Endothelial cell of umbilical vein (primary cell): ENCODE results near the gene C5orf58. TPM values are rescaled to one million over a fixed set of nuclear protein-coding genes. Genes with fewer than 3 reads are reported as not detected.

ENCODE experiments used
- BruUV-seq: library from RNA; stranded (reverse); fragments of 400-500 nt; replicated peaks from 2 replicates; lab custom pipeline; 2021; lab: Mats Ljungman, UMichigan
- CTCF ChIA-PET: fragments of 300-600, 350-600 bp; sonication (Branson Sonifier 250); formaldehyde crosslinking; loops from one replicate; lab custom pipeline; 2021; ENCODE audit warnings: antibody characterized with exemption, inconsistent platforms; lab: Charles Lee
- POLR2A ChIA-PET: fragments of 300-600, 350-600 bp; sonication (Branson Sonifier 250); formaldehyde crosslinking; loops from one replicate; lab custom pipeline; 2021; ENCODE audit warnings: antibody characterized with exemption, inconsistent platforms; lab: Charles Lee
- DNase-seq: peaks from one replicate; pipeline ENCODE4 v3.0.0-alpha.2; 2011; ENCODE audit warnings: low read depth, low spot score
- FAIRE-seq: peaks from 2 replicates; lab custom pipeline; 2011; peaks lifted over from hg19 to GRCh38; lab: Jason Lieb, UNC
- H2AFZ ChIP-seq: 2 replicates; pipeline ENCODE4 v1.6.0; 2012; ENCODE audit warnings: low read depth, low read length, control low read depth, inconsistent platforms
- H3K27ac ChIP-seq: 2 replicates; pipeline ENCODE4 v1.5.1; 2011; ENCODE audit warnings: low read depth, mild to moderate bottlenecking, control low read depth, low read length, moderate library complexity; ENCODE audit not compliant: insufficient read depth
- H3K27me3 ChIP-seq, 2 experiments: 2 replicates each; pipeline versions ENCODE4 v1.6.0 to v1.6.1; 2011; ENCODE audit warnings: low read length in 2 of 2, mixed read lengths in 1 of 2; ENCODE audit not compliant: control insufficient read depth in 2 of 2, insufficient read depth in 2 of 2
- H3K36me3 ChIP-seq, 2 experiments: 2 replicates in 1 of 2; 3 replicates in 1 of 2; pipeline ENCODE4 v1.5.1; 2011; ENCODE audit warnings: low read length in 2 of 2, mild to moderate bottlenecking in 1 of 2, moderate library complexity in 1 of 2; ENCODE audit not compliant: control insufficient read depth in 2 of 2, insufficient read depth in 2 of 2; ENCODE audit errors: extremely low read depth in 1 of 2
- H3K4me1 ChIP-seq: 3 replicates; pipeline ENCODE4 v1.5.1; 2011; ENCODE audit warnings: mild to moderate bottlenecking, low read length; ENCODE audit not compliant: control insufficient read depth, insufficient read depth; ENCODE audit errors: extremely low read depth
- H3K4me2 ChIP-seq: 2 replicates; pipeline ENCODE4 v1.6.1; 2011; ENCODE audit warnings: low read length, control low read depth, mixed read lengths; ENCODE audit not compliant: insufficient read depth
- H3K4me3 ChIP-seq, 3 experiments: fragments of 200-600 bp in 1 of 3; sonication (generic), shearing (Covaris generic) in 1 of 3; replicated peaks in 1 of 3; 2 replicates each; pipeline ENCODE4 v1.5.1; 2011 to 2016; ENCODE audit warnings: control low read depth in 3 of 3, low read length in 3 of 3, mild to moderate bottlenecking in 2 of 3, inconsistent platforms in 1 of 3, low read depth in 1 of 3, moderate library complexity in 1 of 3; ENCODE audit not compliant: insufficient read depth in 1 of 3
- H3K79me2 ChIP-seq: 2 replicates; pipeline ENCODE4 v1.6.0; 2012; ENCODE audit warnings: low read length, inconsistent platforms; ENCODE audit not compliant: control insufficient read depth, insufficient read depth
- H3K9ac ChIP-seq: replicated peaks from 2 replicates; pipeline ENCODE3; 2011; ENCODE audit warnings: low read length, control low read depth; ENCODE audit not compliant: insufficient read depth; ENCODE audit errors: extremely low read depth
- H3K9me1 ChIP-seq: replicated peaks from 3 replicates; pipeline ENCODE4 v1.6.0; 2011; ENCODE audit warnings: mild to moderate bottlenecking, low read length; ENCODE audit not compliant: control insufficient read depth, insufficient read depth; ENCODE audit errors: extremely low read depth
- H3K9me3 ChIP-seq: replicated peaks from 2 replicates; pipeline ENCODE4 v1.5.1; 2012; ENCODE audit warnings: low read length, inconsistent platforms; ENCODE audit not compliant: control insufficient read depth, insufficient read depth
- H4K20me1 ChIP-seq: replicated peaks from 2 replicates; pipeline ENCODE3; 2011; ENCODE audit warnings: mild to moderate bottlenecking, low read length; ENCODE audit not compliant: control insufficient read depth, insufficient read depth; ENCODE audit errors: extremely low read depth
- CTCF ChIP-seq, 2 donors: IDR thresholded peaks; 1 replicate in 1 of 2; 2 replicates in 1 of 2; pipeline ENCODE4 v1.5.1; 2011; ENCODE audit warnings: low read length in 2 of 2, mild to moderate bottlenecking in 2 of 2, moderate library complexity in 2 of 2, control low read depth in 1 of 2, inconsistent platforms in 1 of 2, low read depth in 1 of 2; ENCODE audit not compliant: insufficient read depth in 1 of 2; ENCODE audit errors: extremely low read depth in 1 of 2
- EZH2 ChIP-seq: IDR thresholded peaks from 2 replicates; pipeline ENCODE4 v1.6.1; 2012; ENCODE audit warnings: borderline replicate concordance, low read depth, mild to moderate bottlenecking, moderate library complexity, low read length, inconsistent platforms; ENCODE audit not compliant: severe bottlenecking
- FOS ChIP-seq: IDR thresholded peaks from 2 replicates; pipeline ENCODE4 v1.6.1; 2011; ENCODE audit warnings: mild to moderate bottlenecking, low read length, moderate library complexity, borderline replicate concordance; ENCODE audit not compliant: insufficient read depth
- GATA2 ChIP-seq: IDR thresholded peaks from 2 replicates; pipeline ENCODE4 v1.7.0; 2011; ENCODE audit warnings: low read depth, mild to moderate bottlenecking, moderate library complexity, mixed read lengths, low read length; ENCODE audit not compliant: insufficient read length, insufficient read depth
- JUN ChIP-seq: IDR thresholded peaks from 2 replicates; pipeline ENCODE4 v1.6.1; 2011; ENCODE audit warnings: borderline replicate concordance, low read depth; ENCODE audit not compliant: insufficient read length, insufficient read depth
- MAX ChIP-seq: IDR thresholded peaks from 2 replicates; pipeline ENCODE4 v1.6.1; 2011; ENCODE audit not compliant: insufficient read depth, insufficient read length
- MYC ChIP-seq: IDR thresholded peaks from one replicate; pipeline ENCODE4 v1.6.1; 2011; ENCODE audit warnings: mild to moderate bottlenecking, low read depth, low read length
- POLR2A ChIP-seq: IDR thresholded peaks from 2 replicates; pipeline ENCODE4 v1.6.1; 2012; ENCODE audit warnings: low read depth, mild to moderate bottlenecking, control low read depth, low read length
- POLR2AphosphoS5 ChIP-seq: IDR thresholded peaks from 2 replicates; pipeline ENCODE4 v1.6.1; 2012; ENCODE audit warnings: low read depth, mild to moderate bottlenecking, control low read depth, low read length, moderate library complexity; ENCODE audit not compliant: insufficient read depth
- dilution Hi-C: fragments of 300-500 bp; cut with MboI; formaldehyde crosslinking; loops from one replicate; pipeline ENCODE4 v1.15.0; 2019; ENCODE audit warnings: low sequenced_read_pairs; ENCODE audit not compliant: extremely low pct_ligation_motif_present
- intact Hi-C: fragments of 100-400 bp; cut with micrococcal nuclease; formaldehyde crosslinking; loops from one replicate; pipeline ENCODE4 v1.10.0; 2022
- polyA plus RNA-seq, 4 experiments: library from polyadenylated mRNA; depleted of rRNA in 3 of 4; stranded (reverse) in 3 of 4; unstranded in 1 of 4; fragments of >200 nt; gene quantifications; 2 replicates each; pipeline versions ENCODE4 v1.2.1 to v1.2.3, GENCODE V29; 2011 to 2012; ENCODE audit warnings: missing spikeins in 1 of 4
- total RNA-seq: library from RNA; stranded (reverse); gene quantifications from 2 replicates; pipeline ENCODE4 v1.2.3, GENCODE V29; 2021

The C5orf58 gene
- total and polyA plus RNA-seq, 2 donors (not counting 3 experiments of a cell fraction or from before 2014, with no cell fraction given), result not detected

GRCh38 chr5:170283296-170283695 lies 50.5 kb downstream of the C5orf58 start:
- no peak overlapping the region for H3K4me2 ChIP-seq
- no TSS peak for BruUV-seq
- intact Hi-C loops (no loop called here), dilution Hi-C loops (no loop called here)
- FAIRE-seq (no peak), DNase-seq (no peak)
- ChIA-PET CTCF (interaction anchor here (0.6 to 1.1 kb wide), 4 partner anchors 16 to 120 kb away, joined by 3 to 4 read pairs (median 4); no protein-coding TSS in a partner anchor), POLR2A (no interaction called here)
- peaks cover 4% of the 10 kb centered on the region for H3K4me1 ChIP-seq
- H3K36me3 ChIP-seq, result no peaks in the 10 kb centered on the region
- H3K9me3 ChIP-seq, result no peaks in the 10 kb centered on the region
- no peaks in the 10 kb centered on the region for H3K9me1 ChIP-seq
- no peaks in the 10 kb centered on the region for H4K20me1 ChIP-seq
- H3K4me3 ChIP-seq, result no peak overlapping the region
- no peak overlapping the region for H2AFZ ChIP-seq
- H3K27ac ChIP-seq, result no peak overlapping the region
- TF ChIP-seq GATA2 (no peak), JUN (no peak), MAX (no peak), POLR2A (no peak), FOS (no peak), POLR2AphosphoS5 (no peak), CTCF (IDR thresholded peaks at IDR 0.05; ENCODE audit: extremely low read depth in 1 of 2, insufficient read depth in 1 of 2, low read depth in 1 of 2, low read length in 2 of 2) (no peak), EZH2 (no peak), MYC (no peak)
- peaks cover 4% of the 10 kb centered on the region in 2 experiments for H3K27me3 ChIP-seq
- H3K79me2 ChIP-seq, result no peaks in the 10 kb centered on the region
- no peak overlapping the region for H3K9ac ChIP-seq
